ENCODE data around the gene MED14.

DNA sequence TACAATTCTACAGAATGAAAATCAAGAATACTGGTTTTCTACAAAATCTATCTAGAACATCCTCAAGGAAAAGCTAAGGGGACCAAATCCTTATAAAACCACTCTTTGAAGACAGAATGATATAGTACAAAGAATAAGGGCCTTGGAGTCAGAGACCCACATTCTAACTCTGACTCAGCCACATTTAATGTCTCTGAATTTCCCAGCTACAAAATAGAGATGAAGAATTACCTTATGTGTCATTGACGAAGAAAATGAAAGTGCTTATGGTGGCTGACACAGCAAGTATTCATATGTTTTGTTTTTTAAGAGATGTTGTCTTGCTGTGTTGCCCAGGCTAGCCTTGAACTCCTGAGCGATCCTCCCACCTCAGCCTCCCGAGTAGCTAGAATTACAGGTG lies 52.1 kb downstream of the MED14 start:
- TF ChIP-seq, protein P1, sequence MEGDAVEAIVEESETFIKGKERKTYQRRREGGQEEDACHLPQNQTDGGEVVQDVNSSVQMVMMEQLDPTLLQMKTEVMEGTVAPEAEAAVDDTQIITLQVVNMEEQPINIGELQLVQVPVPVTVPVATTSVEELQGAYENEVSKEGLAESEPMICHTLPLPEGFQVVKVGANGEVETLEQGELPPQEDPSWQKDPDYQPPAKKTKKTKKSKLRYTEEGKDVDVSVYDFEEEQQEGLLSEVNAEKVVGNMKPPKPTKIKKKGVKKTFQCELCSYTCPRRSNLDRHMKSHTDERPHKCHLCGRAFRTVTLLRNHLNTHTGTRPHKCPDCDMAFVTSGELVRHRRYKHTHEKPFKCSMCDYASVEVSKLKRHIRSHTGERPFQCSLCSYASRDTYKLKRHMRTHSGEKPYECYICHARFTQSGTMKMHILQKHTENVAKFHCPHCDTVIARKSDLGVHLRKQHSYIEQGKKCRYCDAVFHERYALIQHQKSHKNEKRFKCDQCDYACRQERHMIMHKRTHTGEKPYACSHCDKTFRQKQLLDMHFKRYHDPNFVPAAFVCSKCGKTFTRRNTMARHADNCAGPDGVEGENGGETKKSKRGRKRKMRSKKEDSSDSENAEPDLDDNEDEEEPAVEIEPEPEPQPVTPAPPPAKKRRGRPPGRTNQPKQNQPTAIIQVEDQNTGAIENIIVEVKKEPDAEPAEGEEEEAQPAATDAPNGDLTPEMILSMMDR (IDR thresholded peaks at IDR 0.05 in 2 of 3, conservative IDR thresholded peaks at IDR 0.05 in 1 of 3; ENCODE audit: control insufficient read depth in 2 of 3, extremely low read depth in 1 of 3, insufficient read depth in 1 of 3, low read depth in 3 of 3, low read length in 3 of 3) = no peak
- TF ChIP-seq CREM (IDR thresholded peaks at IDR 0.05; ENCODE audit: low read depth) = no peak
- TF ChIP-seq RCOR1 (conservative IDR thresholded peaks at IDR 0.05; ENCODE audit: low read depth, low read length) = no peak
- no peak for TF ChIP-seq CREB1 (IDR thresholded peaks at IDR 0.05; ENCODE audit: low read depth)
- TF ChIP-seq NFYB (IDR thresholded peaks at IDR 0.05; ENCODE audit: insufficient read depth, low read depth, low read length) = no peak
- TF ChIP-seq CEBPB (IDR thresholded peaks at IDR 0.05; ENCODE audit: borderline replicate concordance in 1 of 2, low read depth in 2 of 2, low read length in 2 of 2) = no peak
- no peak for TF ChIP-seq POLR2AphosphoS5 (IDR thresholded peaks at IDR 0.05; ENCODE audit: low read length)
- no peak for TF ChIP-seq POLR2A (IDR thresholded peaks at IDR 0.05; ENCODE audit: low read depth, low read length)

Data from GM12878 (cell line).